HT1080 (cell line): ENCODE measurements around the gene TRIM71. TPM values are rescaled to one million over a fixed set of nuclear protein-coding genes. Genes with fewer than 3 reads are reported as not detected.
"Not testable (repeated sequence)": the region's sequence is repeated elsewhere in the genome, so short reads cannot be mapped to it uniquely, and the experiment has no call there.

ENCODE experiments used
- DNase-seq: peaks from one replicate; pipeline ENCODE4 v3.0.0-alpha.2; 2015; ENCODE audit warnings: low read depth
- total RNA-seq: library from RNA; depleted of rRNA; stranded (reverse); fragments of >200 nt; shearing (Covaris generic); gene quantifications from 2 replicates; pipeline ENCODE4 v1.2.3, GENCODE V29; 2014; rRNA removed

Gene TRIM71
- total RNA-seq, 1 experiment from 2014 or later = not detected

DNA sequence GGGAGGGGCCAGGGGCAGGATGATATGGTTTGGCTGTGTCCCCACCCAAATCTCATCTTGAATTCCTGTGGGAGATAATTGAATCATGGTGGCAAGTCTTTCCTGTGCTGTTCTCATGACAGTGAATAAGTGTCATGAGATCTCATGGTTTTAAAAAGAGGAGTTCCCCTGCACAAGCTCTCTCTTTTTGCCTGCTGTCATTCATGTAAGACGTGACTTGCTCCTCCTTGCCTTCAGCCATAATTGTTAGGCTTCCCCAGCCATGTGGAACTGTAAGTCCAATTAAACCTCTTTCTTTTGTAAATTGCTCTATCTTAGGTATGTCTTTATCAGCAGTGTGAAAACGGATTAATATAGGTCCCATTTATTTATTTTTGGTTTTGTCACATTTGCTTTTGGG is 113.5 kb downstream of the TRIM71 start:
- DNase-seq = not testable (repeated sequence)

DNA sequence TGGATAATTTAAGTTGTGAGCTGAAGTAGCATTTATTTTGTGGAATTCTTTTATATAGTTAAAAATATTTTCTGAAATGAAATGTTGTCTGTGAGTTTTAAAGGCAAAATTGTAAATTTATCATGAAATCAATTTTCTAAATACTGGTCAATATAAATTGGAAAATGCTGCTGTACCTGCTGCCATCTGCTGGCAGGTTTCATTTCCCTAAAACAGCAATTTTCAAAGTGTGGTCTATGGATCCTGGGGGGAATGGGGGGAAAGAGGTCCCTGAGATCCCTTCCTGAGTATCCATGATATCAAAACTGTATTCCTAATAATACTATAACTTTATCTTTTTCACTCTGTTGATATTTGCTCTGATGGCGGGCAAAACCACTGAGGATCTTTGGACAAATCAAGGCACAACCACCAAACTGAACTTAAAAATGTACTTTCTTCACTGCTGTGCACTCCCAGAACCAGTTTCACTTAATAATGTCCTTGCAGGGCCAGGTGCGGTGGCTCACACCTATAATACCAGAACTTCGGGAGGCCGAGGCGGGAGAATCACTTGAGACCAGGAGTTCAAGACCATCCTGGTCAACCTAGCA is 116.4 kb downstream of the TRIM71 start:
- DNase-seq = no peak

DNA sequence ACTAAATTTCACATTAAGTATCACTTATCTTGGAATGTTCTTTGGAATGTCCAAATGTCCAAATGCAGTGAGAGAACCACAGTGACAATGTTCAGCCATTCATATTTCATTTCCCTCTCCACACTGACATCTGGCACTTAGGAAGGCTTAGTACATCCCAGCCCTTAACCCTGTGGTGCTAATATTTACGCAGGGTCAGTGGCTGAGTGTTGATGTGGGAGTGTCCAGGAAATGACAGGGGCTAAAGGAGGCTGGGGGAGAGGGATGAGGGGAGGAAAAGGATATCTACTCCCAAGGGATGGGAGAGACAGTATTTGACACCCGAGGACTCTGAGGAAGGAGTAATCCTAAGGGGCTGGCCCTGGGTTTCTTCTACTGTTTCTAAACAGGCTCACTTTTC is 119.5 kb downstream of the TRIM71 start:
- peak; percentile 44 for DNase-seq

DNA sequence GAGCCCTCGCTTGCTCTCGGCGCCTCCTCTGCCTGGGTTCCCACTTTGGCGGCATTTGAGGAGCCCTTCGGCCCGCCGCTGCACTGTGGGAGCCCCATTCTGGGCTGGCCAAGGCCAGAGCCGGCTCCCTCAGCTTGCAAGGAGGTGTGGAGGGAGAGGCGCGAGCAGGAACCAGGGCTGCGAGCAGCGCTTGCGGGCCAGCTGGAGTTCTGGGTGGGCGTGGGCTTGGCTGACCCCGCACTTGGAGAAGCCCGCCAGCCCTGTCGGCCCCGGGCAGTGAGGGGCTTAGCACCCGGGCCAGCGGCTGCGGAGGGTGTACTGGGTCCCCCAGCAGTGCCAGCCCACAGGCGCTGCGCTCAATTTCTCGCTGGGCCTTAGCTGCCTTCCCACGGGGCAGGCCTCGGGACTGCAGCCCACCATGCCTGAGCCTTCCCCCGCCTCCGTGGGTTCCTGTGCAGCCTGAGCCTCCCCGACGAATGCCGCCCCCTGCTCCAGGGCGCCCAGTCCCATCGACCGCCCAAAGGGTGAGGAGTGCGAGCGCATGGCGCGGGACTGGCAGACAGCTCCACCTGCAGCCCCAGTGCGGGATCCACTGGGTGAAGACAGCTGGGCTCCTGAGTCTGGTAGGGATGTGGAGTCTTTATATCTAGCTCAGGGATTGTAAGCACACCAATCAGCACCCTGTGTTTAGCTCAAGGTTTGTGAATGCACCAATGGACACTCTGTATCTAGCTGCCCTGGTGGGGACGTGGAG is 121.9 kb downstream of the TRIM71 start:
- not testable (repeated sequence) for DNase-seq

DNA sequence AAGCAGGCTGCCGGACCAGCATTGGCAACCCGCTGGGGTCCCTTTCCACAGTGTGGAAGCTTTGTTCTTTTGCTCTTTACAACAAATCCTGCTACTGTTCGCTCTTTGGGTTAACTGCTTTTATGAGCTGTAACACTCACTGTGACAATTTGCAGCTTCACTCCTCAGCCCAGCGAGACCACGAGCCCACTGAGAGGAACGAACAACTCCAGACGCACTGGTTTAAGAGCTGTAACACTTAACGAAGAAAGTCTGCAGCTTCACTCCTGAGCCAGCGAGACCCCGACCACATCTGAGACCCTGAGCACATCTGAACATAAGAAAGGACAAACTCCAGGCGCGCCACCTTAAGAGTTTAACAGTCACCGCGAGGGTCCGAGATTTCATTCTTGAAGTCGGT is 122.9 kb downstream of the TRIM71 start:
- no peak for DNase-seq

DNA sequence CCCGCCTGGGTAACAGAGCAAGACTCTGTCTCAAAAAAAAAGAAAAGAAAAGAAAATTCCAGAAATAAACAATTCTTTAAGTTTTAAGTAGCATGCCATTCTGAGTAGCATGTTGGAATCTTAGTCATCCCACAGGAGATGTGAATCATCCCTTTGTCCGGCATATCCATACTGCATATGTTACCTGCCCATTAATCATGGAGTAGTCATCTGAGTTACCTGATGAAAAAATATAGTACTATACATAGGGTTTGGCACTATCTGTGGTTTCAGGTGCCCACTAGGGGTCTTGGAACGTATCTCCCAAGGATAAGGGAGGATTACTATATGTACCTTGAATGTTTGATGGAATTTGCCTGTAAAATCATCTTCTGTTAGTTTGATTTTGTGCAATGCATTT is 127.3 kb downstream of the TRIM71 start:
- peak; percentile 66 for DNase-seq

DNA sequence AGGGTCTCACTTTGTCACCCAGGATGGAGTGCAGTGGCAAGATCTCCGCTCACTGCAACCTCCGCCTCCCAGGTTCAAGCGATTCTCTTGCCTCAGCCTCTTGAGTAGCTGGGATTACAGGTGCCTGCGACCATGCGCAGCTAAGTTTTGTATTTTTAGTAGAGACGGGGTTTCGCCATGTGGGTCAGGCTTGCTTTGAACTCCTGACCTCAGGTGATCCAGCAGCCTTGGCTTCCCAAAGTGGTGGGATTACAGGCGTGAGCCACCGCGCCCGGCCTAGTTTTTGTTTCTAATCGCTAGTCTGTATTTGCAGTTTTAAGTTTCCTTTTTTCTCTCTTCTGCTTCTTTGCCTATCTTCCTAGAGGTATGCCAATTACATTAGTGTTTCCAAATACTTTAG is 127.8 kb downstream of the TRIM71 start:
- DNase-seq = not testable (repeated sequence)

DNA sequence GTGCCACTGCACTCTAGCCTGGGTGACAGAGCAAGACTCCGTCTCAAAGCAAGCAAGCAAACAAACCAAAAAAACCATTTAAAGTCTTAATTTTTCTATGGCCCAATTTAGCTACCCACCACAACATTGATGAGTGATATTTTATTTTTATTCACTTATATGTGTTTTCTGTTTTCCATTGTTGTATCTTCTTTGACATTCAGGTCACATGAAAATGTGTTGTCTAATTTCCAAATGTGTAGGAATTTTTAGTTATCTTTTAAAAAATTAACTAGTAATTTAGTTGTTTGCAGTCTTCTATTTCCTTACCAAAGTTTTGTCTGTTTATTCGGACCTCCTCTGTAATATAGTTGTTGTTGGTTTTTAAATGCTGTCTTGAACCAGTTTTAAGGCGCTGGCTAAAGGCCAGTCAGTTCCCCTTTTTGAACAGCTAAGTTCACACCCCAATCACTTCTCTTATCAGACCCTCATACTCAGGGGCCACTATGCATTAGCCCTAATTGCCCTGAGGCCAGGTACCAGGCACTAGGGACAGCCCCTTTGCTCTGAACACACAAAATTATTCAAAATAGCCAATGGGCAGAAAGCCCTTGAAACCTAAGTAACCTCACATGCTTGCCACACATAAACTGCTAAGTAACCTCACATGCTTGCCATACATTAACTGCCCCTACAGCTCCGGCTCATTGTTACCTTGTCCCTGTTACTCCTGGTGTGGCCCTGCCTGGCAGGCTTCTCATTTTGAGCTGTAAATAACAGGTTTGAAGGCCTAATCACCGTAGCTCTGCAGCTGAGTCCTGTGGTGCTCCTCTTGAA is 129.4 kb downstream of the TRIM71 start:
- no peak for DNase-seq

Other genes starting within 250 kb of the TRIM71 start
- gene DYNC1LI1, start 247.1 kb upstream of the TRIM71 start, total RNA-seq = 49.1 and 54.9 TPM in 2 replicates
- gene CNOT10, start 132.8 kb upstream of the TRIM71 start, total RNA-seq = 37.4 and 41.2 TPM in 2 replicates
- not detected in 2 replicates for gene CCR4, start 133.6 kb downstream of the TRIM71 start, total RNA-seq